NOMO-1 treated with dmso at 0.1 percent for 144 hours (cell line): ENCODE data around the gene AQP5.

Experiments used
- DNase-seq: peaks from one replicate; lab custom pipeline; 2025; ENCODE audit not compliant: unreplicated experiment; lab: John Stamatoyannopoulos, UW

The AQP5 gene

DNA sequence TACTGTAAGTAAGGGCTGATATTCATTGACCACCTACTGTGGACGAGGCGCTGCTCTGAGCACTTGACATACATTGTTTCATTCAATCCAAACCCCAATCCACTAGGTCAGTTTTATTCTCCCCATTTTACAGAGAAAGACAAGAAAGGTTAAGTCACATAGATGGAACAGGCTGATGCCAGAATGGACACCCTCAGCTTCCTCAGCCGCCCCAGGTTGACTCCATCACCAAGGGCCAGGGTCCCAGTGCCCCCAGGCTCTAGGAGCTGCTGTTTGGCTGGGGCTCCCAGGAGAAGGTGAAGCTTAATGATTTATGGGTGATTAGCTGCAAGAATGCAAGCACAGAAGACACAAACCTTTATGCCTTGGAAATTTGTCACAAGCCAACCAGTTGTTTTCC is 11.8 kb upstream of the AQP5 start:
- no peak for DNase-seq

DNA sequence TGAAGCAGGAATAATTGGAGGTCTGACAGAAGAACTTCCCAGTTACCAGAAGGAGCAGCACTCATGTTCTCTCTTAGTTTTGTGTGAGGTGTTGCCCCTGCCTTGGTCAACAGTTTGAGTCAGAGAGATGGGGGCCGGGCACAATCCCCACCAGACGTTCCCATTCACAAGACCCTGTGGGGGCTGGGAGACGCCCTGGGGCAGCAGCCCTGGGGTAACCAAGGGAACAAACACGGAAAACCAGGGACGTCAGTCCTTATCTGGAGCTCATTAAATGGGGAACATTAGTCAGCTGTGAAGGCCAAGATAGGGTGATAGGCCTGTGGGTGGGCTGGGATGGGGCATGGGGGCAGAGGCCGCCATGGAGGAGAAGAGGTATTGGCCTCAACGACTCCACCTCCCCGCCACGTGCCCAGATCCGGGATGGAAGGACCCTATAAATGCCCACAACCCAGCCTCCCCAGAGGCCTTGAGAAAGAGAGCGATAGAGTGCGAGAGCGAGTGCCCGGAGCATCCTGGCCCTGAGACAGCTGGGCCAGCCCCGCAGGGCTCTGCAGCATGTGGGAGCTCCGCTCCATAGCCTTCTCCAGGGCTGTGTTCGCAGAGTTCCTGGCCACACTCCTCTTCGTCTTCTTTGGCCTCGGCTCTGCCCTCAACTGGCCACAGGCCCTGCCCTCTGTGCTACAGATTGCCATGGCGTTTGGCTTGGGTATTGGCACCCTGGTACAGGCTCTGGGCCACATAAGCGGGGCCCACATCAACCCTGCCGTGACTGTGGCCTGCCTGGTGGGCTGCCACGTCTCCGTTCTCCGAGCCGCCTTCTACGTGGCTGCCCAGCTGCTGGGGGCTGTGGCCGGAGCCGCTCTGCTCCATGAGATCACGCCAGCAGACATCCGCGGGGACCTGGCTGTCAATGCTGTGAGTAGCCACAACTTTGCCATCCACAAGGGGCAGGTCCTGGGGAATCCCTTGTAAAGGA is 11.1 kb upstream of the AQP5 start, which contains the start of gene AQP2:
AQP2 (plus strand) TSS at position 465 of the 979 bp plus-strand sequence; CDS start at position 559, 94 bp downstream.
- no peak for DNase-seq

- DNase-seq: no peak
Measured at GRCh38 chr12:49951411-49952240, 10.0 kb upstream of the AQP5 start.

GRCh38 chr12:49952391-49953055 is 9.1 kb upstream of the AQP5 start:
- no peak for DNase-seq

- DNase-seq: no peak
Measured at GRCh38 chr12:49953151-49953550, 8.5 kb upstream of the AQP5 start.

- DNase-seq: no peak
Measured at GRCh38 chr12:49953961-49954846, 7.5 kb upstream of the AQP5 start.

GRCh38 chr12:49954863-49955830 is 6.5 kb upstream of the AQP5 start:
- DNase-seq: no peak

- DNase-seq: no peak
Measured at GRCh38 chr12:49955899-49956662, 5.6 kb upstream of the AQP5 start.

- no peak for DNase-seq
Measured at GRCh38 chr12:49956663-49957569, 4.8 kb upstream of the AQP5 start.

- no peak for DNase-seq
Measured at GRCh38 chr12:49957570-49957967, 4.1 kb upstream of the AQP5 start.

GRCh38 chr12:49959685-49960473 is 1.8 kb upstream of the AQP5 start:
- no peak for DNase-seq

DNA sequence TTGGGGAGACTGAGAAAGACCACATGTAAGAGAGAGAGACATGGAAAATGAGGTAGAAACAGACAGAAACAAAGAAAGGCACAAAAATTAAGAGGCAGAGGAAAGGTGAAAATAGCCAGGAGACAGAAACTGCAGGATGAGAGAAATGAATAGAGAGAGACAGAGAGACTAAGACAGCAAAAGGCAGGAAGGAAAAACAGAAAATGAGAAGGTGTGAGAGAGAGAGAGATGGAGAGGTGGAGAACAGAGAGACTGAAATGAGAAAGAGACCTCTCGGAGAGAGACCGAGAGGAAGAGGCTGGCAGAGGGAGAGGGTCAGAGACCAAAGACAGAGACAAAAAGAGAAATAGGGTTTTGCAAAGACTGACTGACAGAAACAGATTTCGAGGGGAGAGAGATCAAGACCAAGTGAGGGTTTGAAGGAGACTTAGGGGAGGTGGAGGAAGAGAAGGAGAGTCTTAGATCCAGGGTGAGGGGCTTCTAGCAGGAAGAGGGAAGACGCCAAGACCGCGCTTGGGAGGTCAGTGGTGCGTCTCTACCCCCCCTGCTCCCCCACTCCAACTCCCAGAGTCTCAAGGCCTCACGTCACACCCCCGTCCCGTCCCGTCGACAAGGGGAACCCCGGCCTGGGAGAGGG is 1.1 kb upstream of the AQP5 start:
- DNase-seq: no peak

DNA sequence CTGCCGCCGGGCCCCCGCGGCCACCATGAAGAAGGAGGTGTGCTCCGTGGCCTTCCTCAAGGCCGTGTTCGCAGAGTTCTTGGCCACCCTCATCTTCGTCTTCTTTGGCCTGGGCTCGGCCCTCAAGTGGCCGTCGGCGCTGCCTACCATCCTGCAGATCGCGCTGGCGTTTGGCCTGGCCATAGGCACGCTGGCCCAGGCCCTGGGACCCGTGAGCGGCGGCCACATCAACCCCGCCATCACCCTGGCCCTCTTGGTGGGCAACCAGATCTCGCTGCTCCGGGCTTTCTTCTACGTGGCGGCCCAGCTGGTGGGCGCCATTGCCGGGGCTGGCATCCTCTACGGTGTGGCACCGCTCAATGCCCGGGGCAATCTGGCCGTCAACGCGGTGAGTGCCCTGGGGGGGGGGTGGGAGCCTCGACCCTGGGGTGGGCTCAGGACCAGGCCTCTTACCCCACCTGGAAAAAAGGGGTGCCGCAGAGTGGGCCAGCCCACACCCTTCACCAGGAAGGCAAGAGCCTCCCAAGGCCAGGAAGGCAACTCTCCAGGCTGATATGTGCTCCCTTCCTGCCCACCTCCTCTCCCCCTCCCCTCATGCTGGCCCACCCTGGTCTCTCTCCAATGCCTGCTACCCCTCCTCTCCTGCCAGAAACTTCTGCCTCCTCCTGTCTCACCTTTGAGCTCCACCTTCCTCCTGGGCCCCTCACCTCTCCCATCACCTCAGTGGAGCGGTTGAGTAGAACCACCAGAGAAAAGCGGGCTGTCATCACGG is 507 bp downstream of the AQP5 start:
- DNase-seq: no peak

GRCh38 chr12:49962861-49963765 is 1.4 kb downstream of the AQP5 start:
- DNase-seq: no peak
